Retina (tissue), 1 donor: Measurements from ENCODE around the gene RNF181.
"Not testable (repeated sequence)": the region's sequence is repeated elsewhere in the genome, so short reads cannot be mapped to it uniquely, and the experiment has no call there.

Experiments
- DNase-seq: peaks from one replicate; pipeline ENCODE4 v3.0.0-alpha.2; 2016

Gene RNF181

DNA sequence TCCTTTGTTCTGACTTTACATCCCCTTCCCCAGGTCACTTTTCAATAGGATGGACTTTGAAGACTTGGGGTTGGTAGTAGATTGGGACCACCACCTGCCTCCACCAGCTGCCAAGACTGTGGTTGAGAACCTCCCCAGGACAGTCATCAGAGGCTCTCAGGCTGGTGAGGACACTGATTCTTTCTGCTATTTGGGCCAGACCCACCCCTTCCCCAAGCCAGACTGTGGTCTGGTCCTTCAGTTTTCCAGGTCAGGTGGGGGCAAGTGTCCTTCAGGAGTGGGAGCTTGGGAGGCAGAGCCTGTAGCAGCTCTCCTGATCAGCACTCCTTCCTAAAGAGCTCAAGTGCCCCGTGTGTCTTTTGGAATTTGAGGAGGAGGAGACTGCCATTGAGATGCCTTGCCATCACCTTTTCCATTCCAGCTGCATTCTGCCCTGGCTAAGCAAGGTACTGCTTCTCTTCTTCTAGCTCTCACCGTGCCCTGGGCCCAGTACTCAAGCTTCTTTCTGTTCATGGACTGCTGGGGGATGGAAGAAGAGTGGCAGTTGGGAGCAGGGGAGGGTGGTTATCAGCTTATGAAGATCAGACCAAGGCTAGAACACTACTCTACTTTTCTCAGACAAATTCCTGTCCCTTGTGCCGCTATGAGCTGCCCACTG, 1.1 kb downstream of the RNF181 start:
- DNase-seq = no peak

DNA sequence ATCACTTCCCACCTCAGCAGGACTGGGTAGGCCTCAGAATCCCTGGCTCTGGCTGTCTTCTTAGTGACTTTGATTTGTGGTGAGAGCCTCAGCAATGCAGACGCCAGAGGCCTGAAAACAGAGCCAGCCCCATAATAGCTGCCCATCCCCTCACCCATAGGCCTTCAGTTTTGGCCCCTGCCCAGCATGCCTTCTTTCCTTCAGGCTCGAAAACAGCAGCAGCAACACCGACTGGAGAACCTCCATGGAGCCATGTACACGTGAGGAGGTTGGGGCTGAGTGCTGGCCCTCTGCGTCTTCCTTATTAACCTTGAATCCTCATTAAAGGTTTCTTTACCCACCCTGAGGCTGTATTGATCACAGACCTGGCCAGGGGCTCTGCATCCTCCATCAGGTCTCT, 1.7 kb downstream of the RNF181 start:
- no peak for DNase-seq

- DNase-seq = no peak
Measured at GRCh38 chr2:85598594-85599340, 3.2 kb downstream of the RNF181 start.

GRCh38 chr2:85599468-85600234, 4.1 kb downstream of the RNF181 start:
- DNase-seq = no peak

DNA sequence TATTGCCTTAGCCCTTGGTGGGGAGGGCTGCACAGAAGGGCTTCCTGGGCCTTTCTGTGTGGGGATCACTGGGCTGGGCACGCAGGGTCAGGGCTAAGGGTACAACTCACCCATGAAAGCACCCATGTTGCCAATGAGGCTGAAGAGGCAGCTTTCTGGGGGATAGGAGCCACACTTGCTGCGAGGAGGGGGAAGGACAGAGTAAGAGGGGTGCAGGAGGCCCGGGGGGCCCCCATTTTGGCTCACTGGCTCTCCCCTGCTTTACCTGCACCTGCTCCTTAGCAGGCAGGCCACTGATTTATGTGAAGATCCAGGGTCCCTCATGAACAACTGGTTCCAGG, 4.7 kb downstream of the RNF181 start:
- no peak for DNase-seq

DNA sequence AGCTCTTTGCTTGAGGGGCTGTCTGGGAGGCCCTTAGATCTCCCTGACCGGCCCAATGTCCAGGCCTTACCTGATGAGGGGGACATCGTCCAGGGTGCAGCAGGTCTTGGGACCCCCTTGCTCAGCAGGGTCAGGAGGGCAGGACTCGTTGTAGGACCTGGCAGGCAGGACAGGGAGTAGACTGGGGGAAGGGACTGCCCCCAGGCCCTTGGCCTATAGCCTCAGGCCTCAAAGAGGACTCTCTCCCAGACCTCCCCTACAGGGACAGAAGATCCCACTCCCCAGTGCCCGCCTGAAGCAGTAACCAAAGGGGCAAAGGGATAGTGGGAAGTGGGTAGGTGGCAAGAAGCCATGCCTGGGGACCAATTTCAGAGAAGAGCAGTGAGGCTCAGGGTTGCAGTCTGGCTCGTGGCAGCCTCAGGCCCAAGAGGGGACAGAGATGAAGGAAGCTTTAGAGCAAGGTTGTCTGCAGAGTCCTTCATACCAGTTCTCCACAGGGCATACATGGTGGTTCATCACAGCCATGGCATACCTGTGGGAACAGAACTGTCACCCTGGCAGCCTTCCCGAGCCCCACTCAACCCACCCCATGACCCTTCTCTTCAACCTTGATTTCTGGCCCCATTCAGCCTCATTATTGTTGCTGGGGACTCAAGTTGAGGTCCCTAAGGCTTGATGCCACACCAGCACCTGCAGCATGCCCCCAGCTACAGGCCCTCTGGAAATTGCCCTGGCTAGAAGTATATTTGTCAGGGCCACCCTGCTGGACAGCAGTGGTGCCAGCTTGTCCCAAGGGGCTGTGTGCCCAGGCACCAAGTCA, 5.6 kb downstream of the RNF181 start:
- DNase-seq = no peak

GRCh38 chr2:85601771-85602475, 6.4 kb downstream of the RNF181 start:
- no peak for DNase-seq

GRCh38 chr2:85602476-85603234, 7.1 kb downstream of the RNF181 start, which contains the start of gene TMEM150A:
Gene TMEM150A, minus strand, starts transcription at chr2:85602698. Its CDS starts 750 bp downstream, at chr2:85601948.
- DNase-seq = peak; percentile 92

GRCh38 chr2:85604133-85604444, 8.5 kb downstream of the RNF181 start:
- not testable (repeated sequence) for DNase-seq

GRCh38 chr2:85604568-85605339, 9.2 kb downstream of the RNF181 start:
- DNase-seq = no peak

DNA sequence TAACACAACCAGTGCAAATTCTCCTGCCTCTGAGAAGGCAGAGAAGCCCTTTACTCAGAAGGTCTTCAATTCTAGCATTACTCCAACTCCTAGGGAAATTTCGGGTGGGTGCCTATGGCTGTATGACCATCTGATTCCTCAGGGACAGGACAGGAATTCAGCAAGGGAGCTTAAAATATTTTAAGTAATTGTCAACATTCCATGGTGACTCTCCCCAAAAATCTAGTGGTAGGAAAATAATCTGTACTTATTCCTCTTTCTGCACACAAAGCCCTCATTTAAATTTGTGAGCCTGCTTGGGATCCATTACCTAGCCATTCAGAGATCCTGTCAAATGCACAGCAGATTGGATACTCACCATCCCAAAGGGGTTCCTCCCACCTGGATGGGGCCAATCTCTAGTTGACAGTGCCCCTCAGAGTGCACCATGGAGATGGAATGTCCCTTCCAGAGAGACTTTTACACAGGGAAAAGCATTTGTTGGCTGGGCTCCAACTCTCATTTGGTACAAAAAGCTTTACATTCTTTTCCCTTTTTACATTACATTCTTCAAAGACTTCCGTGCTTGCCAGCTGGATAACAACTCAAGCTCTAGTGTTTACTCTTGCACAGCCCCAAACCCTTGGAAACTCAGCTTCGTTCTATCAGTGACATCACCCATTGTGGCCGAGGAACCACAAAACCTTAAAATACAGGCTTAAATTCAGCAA, 10.0 kb downstream of the RNF181 start:
- no peak for DNase-seq

DNA sequence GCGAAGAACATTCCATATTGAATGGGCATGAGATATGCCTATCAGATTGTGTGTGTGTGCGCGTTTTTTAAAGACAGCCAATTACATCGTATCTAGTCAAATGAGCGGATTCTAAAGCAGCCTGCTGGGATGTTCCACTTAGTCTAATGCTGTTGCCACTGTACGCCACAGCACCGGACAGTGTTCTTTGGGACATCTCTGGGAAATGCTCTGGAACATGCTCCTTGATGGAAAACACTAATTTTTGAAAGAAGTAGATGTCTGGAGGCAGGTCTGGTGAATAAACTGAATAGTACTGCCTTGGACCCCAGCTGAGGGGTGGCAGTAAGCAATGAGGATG, 10.5 kb downstream of the RNF181 start:
- no peak for DNase-seq

DNA sequence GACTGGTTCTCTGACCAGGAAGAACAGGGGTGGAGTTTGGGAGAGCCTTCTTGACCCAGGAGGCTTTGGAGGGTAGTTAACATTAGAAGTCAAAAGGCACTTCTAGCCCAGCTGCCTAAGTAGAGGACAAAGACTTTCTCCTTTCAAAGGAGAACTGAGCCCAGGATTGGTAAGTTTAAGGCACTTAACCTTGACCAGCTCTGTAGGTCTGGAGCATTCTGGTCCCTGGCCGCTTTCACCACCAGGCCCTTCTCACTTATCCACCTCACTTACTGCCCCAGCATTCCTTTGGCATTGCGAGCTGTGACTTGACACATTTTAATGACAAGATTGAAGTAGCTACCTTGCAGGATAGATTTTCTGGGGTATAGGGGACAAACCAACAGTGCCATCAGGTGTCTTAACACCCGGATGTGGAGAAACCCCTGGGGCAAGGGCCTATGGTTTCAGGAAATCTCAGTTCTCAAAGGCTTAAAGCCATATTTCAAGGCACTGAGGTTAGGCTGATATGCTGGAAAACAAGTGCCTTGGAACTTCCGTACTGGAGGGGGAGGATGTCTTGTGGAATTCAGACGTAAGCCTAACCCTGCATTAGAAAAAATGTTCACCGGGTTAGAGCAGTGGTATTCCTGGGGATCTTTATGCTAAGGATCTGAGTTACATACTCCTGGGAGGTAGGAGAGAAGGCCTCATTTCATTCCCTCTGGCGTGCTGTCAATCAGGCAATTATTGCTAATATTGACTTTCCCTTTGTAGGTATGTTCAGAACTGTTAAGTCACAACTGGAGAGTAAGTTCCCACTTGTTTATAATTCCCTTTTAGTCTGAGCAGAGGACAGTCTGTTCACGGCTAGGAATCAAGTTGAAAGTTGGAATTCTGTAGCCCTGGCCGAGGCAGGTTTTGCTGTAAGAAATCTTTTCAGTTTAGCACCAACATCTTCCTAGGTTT, 12.0 kb downstream of the RNF181 start:
- no peak for DNase-seq

- no peak for DNase-seq
Measured at GRCh38 chr2:85611217-85611704, 15.7 kb downstream of the RNF181 start.

- peak; percentile 96 for DNase-seq
Measured at GRCh38 chr2:85611705-85612587, 16.4 kb downstream of the RNF181 start, which contains the start of gene C2orf68. Gene C2orf68, minus strand, starts transcription at chr2:85612066. Its CDS starts 82 bp downstream, at chr2:85611984.

DNA sequence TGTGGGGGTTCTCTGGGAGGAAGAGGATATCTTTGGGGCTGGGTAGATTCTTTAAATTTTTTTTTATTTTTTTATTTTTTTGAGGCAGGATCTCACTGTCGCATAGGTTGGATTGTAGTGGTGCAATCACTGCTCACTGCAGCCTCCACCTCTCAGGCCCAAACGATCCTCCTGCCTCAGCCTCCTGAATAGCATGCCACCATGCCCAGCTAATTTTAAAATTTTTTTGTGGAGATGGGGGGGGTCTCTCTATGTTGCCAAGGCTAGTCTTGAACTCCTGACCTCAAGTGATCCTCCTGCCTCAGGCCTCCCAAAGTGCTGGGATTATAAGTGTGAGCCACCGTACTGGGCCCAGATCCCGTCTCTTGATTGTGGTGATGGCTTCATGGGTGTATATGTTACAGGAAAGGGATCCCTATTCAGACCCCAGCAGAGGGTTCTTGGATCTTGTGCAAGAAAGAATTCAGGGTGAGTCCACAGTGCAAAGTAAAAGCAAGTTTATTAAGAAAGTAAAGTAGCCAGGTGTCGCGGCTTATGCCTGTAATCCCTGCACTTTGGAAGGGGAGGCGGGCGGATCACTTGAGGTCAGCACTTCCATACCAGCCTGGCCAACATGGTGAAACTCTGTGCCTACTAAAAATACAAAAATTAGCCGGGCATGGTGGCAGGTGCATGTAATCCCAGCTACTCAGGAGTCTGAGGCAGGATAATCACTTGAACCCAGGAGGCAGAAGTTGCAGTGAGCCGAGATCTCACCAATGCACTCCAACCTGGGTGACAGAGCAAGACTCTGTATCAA, 18.4 kb downstream of the RNF181 start:
- no peak for DNase-seq

DNA sequence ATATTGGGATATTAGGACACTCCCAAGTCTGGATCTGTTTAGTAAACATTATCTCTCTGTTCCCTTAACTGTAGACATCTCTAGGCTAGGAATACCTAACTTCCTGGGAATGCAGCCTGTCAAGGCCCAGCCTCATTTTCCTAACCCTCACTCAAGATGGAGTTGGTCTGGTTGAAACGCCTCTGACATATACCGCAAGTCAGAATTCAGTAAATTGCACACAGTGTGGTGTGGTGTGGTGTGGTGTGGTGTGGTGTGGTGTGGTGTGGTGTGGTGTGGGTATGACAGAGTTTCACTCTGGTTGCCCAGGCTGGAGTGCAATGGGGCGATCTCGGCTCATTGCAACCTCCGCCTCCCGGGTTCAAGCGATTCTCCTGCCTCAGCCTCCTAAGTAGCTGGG, 19.2 kb downstream of the RNF181 start:
- DNase-seq = not testable (repeated sequence)
